HCEC 1CT (cell line): ENCODE measurements around the gene SUMO4.

ENCODE experiments used
- DNase-seq: peaks from one replicate; pipeline ENCODE4 v3.0.0-alpha.2; 2017

SUMO4 gene

GRCh38 chr6:149392093-149392492 lies 8.0 kb upstream of the SUMO4 start:
- DNase-seq = no peak

- no peak for DNase-seq
These were observed 7.5 kb upstream of the SUMO4 start for GRCh38 chr6:149392535-149392934.

- DNase-seq = peak; percentile 24
These were observed 6.9 kb upstream of the SUMO4 start for GRCh38 chr6:149393002-149393679.

- no peak for DNase-seq
These were observed 4.9 kb upstream of the SUMO4 start for GRCh38 chr6:149395185-149395584.

GRCh38 chr6:149397384-149397783 lies 2.7 kb upstream of the SUMO4 start:
- DNase-seq = no peak

- DNase-seq = no peak
These were observed 3.5 kb downstream of the SUMO4 start for GRCh38 chr6:149403534-149403933.

GRCh38 chr6:149405823-149406765 lies 6.0 kb downstream of the SUMO4 start:
- peak; percentile 52 for DNase-seq

GRCh38 chr6:149409617-149410016 lies 9.6 kb downstream of the SUMO4 start:
- DNase-seq = no peak

GRCh38 chr6:149410557-149410956 lies 10.5 kb downstream of the SUMO4 start:
- DNase-seq = no peak

GRCh38 chr6:149414009-149414408 lies 13.9 kb downstream of the SUMO4 start:
- no peak for DNase-seq

- DNase-seq = no peak
These were observed 14.8 kb downstream of the SUMO4 start for GRCh38 chr6:149414821-149415220.

GRCh38 chr6:149419696-149420404 lies 19.8 kb downstream of the SUMO4 start:
- no peak for DNase-seq

GRCh38 chr6:149421132-149421531 lies 21.1 kb downstream of the SUMO4 start:
- DNase-seq = no peak

GRCh38 chr6:149422581-149422980 lies 22.5 kb downstream of the SUMO4 start:
- no peak for DNase-seq

- no peak for DNase-seq
These were observed 23.9 kb downstream of the SUMO4 start for GRCh38 chr6:149423964-149424440.

- DNase-seq = no peak
These were observed 25.2 kb downstream of the SUMO4 start for GRCh38 chr6:149425224-149425623.

- no peak for DNase-seq
These were observed 25.7 kb downstream of the SUMO4 start for GRCh38 chr6:149425754-149426153.

- no peak for DNase-seq
These were observed 28.5 kb downstream of the SUMO4 start for GRCh38 chr6:149428606-149429005.

- DNase-seq = no peak
These were observed 29.6 kb downstream of the SUMO4 start for GRCh38 chr6:149429427-149430360.

GRCh38 chr6:149431905-149432775 lies 32.1 kb downstream of the SUMO4 start:
- DNase-seq = peak; percentile 71

- no peak for DNase-seq
These were observed 33.3 kb downstream of the SUMO4 start for GRCh38 chr6:149433405-149433804.
